HCT116 (cell line): ENCODE results near the gene ALLC. TPM values are rescaled to one million over a fixed set of nuclear protein-coding genes. Genes with fewer than 3 reads are reported as not detected.
"Not testable (repeated sequence)": the region's sequence is repeated elsewhere in the genome, so short reads cannot be mapped to it uniquely, and the experiment has no call there.

ENCODE experiments used
- ATAC-seq: fragments of 200-7000 bp; cut with Tn5 transposase; 2 replicates; pipeline ENCODE4 v1.9.1; 2020; ENCODE audit warnings: mild to moderate bottlenecking, moderate library complexity
- BruUV-seq: library from RNA; stranded (reverse); fragments of 400-500 nt; replicated peaks from 2 replicates; lab custom pipeline; 2021; lab: Mats Ljungman, UMichigan
- CTCF ChIA-PET: fragments of 300-600 bp; sonication (Branson Sonifier 250); formaldehyde crosslinking; loops from one replicate; lab custom pipeline; 2021; ENCODE audit warnings: antibody characterized with exemption; lab: Charles Lee
- POLR2A ChIA-PET: fragments of 300-600, 350-600 bp; sonication (Branson Sonifier 250); formaldehyde crosslinking; loops from one replicate; lab custom pipeline; 2021; ENCODE audit warnings: antibody characterized with exemption; lab: Charles Lee
- RAD21 ChIA-PET, 2 experiments: fragments of 300-600 bp; sonication (Branson Sonifier 250); formaldehyde crosslinking; loops; one replicate each; lab custom pipeline; 2023; ENCODE audit warnings: low total read pairs in 2 of 2; ENCODE audit not compliant: uncharacterized antibody in 2 of 2, unreplicated experiment in 2 of 2, low non-redundant PET in 1 of 2; lab: Charles Lee
- DNase-seq: peaks from one replicate; pipeline ENCODE4 v3.0.0-alpha.2; 2010; ENCODE audit warnings: low read depth, low spot score
- H2AFZ ChIP-seq: fragments of 200-600 bp; shearing (Covaris generic), sonication (generic); 2 replicates; pipeline ENCODE4 v1.6.1; 2017; ENCODE audit warnings: low read depth, mixed run types, mixed read lengths, antibody characterized with exemption, low read length; ENCODE audit not compliant: poor library complexity, severe bottlenecking
- H3K27ac ChIP-seq: 2 replicates; pipeline ENCODE4 v1.5.1; 2012; ENCODE audit warnings: low read depth, low read length
- H3K27me3 ChIP-seq: fragments of 200-600 bp; sonication (generic); 2 replicates; pipeline ENCODE4 v1.6.1; 2016; ENCODE audit warnings: mixed run types, low read length, mixed read lengths; ENCODE audit not compliant: insufficient read depth
- H3K36me3 ChIP-seq, 2 experiments: fragments of 200-500 bp in 1 of 2; fragments of 200-600 bp in 1 of 2; sonication (Bioruptor generic) in 1 of 2; sonication (generic) in 1 of 2; 2 replicates each; pipeline versions ENCODE4 v1.5.1 to v1.6.1; 2014 to 2016; ENCODE audit warnings: low read length in 2 of 2, inconsistent platforms in 1 of 2, mixed read lengths in 1 of 2, mixed run types in 1 of 2; ENCODE audit not compliant: insufficient read depth in 2 of 2, control insufficient read depth in 1 of 2
- H3K4me1 ChIP-seq, 2 experiments: fragments of 200-600 bp in 1 of 2; sonication (generic) in 1 of 2; 2 replicates each; pipeline versions ENCODE4 v1.5.1 to v1.6.1; 2012 to 2017; ENCODE audit warnings: low read length in 2 of 2, inconsistent platforms in 1 of 2, mild to moderate bottlenecking in 1 of 2, mixed read lengths in 1 of 2, mixed run types in 1 of 2, moderate library complexity in 1 of 2; ENCODE audit not compliant: insufficient read depth in 2 of 2, control insufficient read depth in 1 of 2
- H3K4me2 ChIP-seq: fragments of 200-600 bp; sonication (generic); 2 replicates; pipeline ENCODE4 v1.6.1; 2017; ENCODE audit warnings: mixed run types, low read length, mixed read lengths
- H3K4me3 ChIP-seq, 2 experiments: fragments of 200-600 bp in 1 of 2; sonication (generic) in 1 of 2; replicated peaks in 1 of 2; 2 replicates each; pipeline ENCODE4 v1.5.1; 2011 to 2016; ENCODE audit warnings: low read length in 2 of 2, control low read depth in 1 of 2, low read depth in 1 of 2, mild to moderate bottlenecking in 1 of 2, mixed read lengths in 1 of 2, mixed run types in 1 of 2
- H3K79me2 ChIP-seq: fragments of 200-600 bp; sonication (generic); 2 replicates; pipeline ENCODE4 v1.6.1; 2017; ENCODE audit warnings: mild to moderate bottlenecking, mixed run types, low read length, moderate library complexity, mixed read lengths; ENCODE audit not compliant: insufficient read depth
- H3K9ac ChIP-seq: fragments of 200-600 bp; sonication (generic); 2 replicates; pipeline ENCODE4 v1.6.1; 2016; ENCODE audit warnings: low read length, mixed read lengths
- H3K9me2 ChIP-seq: fragments of 200-600 bp; sonication (generic), shearing (Covaris generic); 2 replicates; pipeline ENCODE4 v1.6.1; 2017; ENCODE audit warnings: mixed run types, mild to moderate bottlenecking, moderate library complexity; ENCODE audit not compliant: insufficient read depth
- H3K9me3 ChIP-seq, 2 experiments: fragments of 200-500 bp in 1 of 2; fragments of 200-600 bp in 1 of 2; sonication (Bioruptor generic) in 1 of 2; sonication (generic) in 1 of 2; 2 replicates each; pipeline ENCODE4 v1.6.1; 2014 to 2017; ENCODE audit warnings: low read length in 2 of 2, mixed read lengths in 2 of 2, inconsistent platforms in 1 of 2, low read depth in 1 of 2, mild to moderate bottlenecking in 1 of 2, mixed run types in 1 of 2, moderate library complexity in 1 of 2; ENCODE audit not compliant: control insufficient read depth in 1 of 2, insufficient read depth in 1 of 2
- H4K20me1 ChIP-seq: fragments of 200-600 bp; sonication (generic), shearing (Covaris generic); 2 replicates; pipeline ENCODE4 v1.6.1; 2017; ENCODE audit warnings: mixed run types, mild to moderate bottlenecking, moderate library complexity; ENCODE audit not compliant: insufficient read depth
- CBX3 ChIP-seq: IDR thresholded peaks from 2 replicates; pipeline ENCODE4 v1.6.1; 2012; ENCODE audit warnings: low read depth
- CEBPB ChIP-seq: IDR thresholded peaks from 2 replicates; pipeline ENCODE4 v1.6.1; 2012; ENCODE audit warnings: low read depth
- CTCF ChIP-seq, 3 experiments: fragments of 200-600 bp in 1 of 3; sonication (generic) in 1 of 3; IDR thresholded peaks in 2 of 3; conservative IDR thresholded peaks in 1 of 3; 2 replicates each; pipeline ENCODE4 v1.5.1; 2012 to 2017; ENCODE audit warnings: low read depth in 2 of 3, low read length in 2 of 3, antibody characterized with exemption in 1 of 3, borderline replicate concordance in 1 of 3, control low read depth in 1 of 3, mild to moderate bottlenecking in 1 of 3, mixed read lengths in 1 of 3, mixed run types in 1 of 3, moderate library complexity in 1 of 3; ENCODE audit not compliant: insufficient read depth in 1 of 3
- EGR1 ChIP-seq: IDR thresholded peaks from 2 replicates; pipeline ENCODE4 v1.6.1; 2012; ENCODE audit warnings: low read depth
- ELF1 ChIP-seq: IDR thresholded peaks from 2 replicates; pipeline ENCODE4 v1.6.1; 2012; ENCODE audit warnings: low read depth, borderline replicate concordance
- EZH2 ChIP-seq: fragments of 200-600 bp; sonication (generic); IDR thresholded peaks from 2 replicates; pipeline ENCODE4 v1.6.1; 2017; ENCODE audit warnings: antibody characterized with exemption, mixed run types
- FOSL1 ChIP-seq: IDR thresholded peaks from 2 replicates; pipeline ENCODE4 v1.6.1; 2012; ENCODE audit warnings: low read depth
- JUND ChIP-seq: IDR thresholded peaks from 2 replicates; pipeline ENCODE4 v1.6.1; 2012
- POLR2A ChIP-seq: IDR thresholded peaks from 2 replicates; pipeline ENCODE4 v1.7.0; 2011; ENCODE audit warnings: borderline replicate concordance; ENCODE audit not compliant: insufficient read depth, insufficient read length; ENCODE audit errors: extremely low read depth
- POLR2AphosphoS5 ChIP-seq: IDR thresholded peaks from 2 replicates; pipeline ENCODE4 v1.6.1; 2011; ENCODE audit warnings: mild to moderate bottlenecking, low read depth, low read length, moderate library complexity
- RAD21 ChIP-seq: IDR thresholded peaks from 2 replicates; pipeline ENCODE4 v1.6.1; 2012; ENCODE audit warnings: low read depth, mild to moderate bottlenecking
- SP1 ChIP-seq: IDR thresholded peaks from 2 replicates; pipeline ENCODE4 v1.6.1; 2012; ENCODE audit warnings: low read depth
- SRF ChIP-seq: IDR thresholded peaks from 2 replicates; pipeline ENCODE4 v1.6.1; 2012; ENCODE audit warnings: low read depth
- TCF7L2 ChIP-seq: IDR thresholded peaks from 2 replicates; pipeline ENCODE4 v1.7.0; 2011; ENCODE audit warnings: borderline replicate concordance, inconsistent platforms; ENCODE audit not compliant: insufficient read depth, insufficient read length; ENCODE audit errors: extremely low read depth
- YY1 ChIP-seq: IDR thresholded peaks from 2 replicates; pipeline ENCODE4 v1.6.1; 2011; ENCODE audit warnings: low read length, low read depth, moderate library complexity, mild to moderate bottlenecking; ENCODE audit not compliant: insufficient replicate concordance; ENCODE audit errors: extremely low read depth
- ZFX ChIP-seq: fragments of 450-650 bp; IDR thresholded peaks from 2 replicates; pipeline ENCODE4 v1.6.1; 2017
- intact Hi-C: fragments of 100-400 bp; cut with micrococcal nuclease; formaldehyde crosslinking; loops from 2 replicates; pipeline ENCODE4 v1.10.0; 2022
- total RNA-seq: library from RNA; stranded (reverse); gene quantifications from one replicate; pipeline ENCODE4 v1.2.1, GENCODE V29; 2021; ENCODE audit not compliant: unreplicated experiment
- TF ChIP-seq, protein P1 (sequence below): IDR thresholded peaks from 2 replicates; pipeline ENCODE4 v1.6.1; 2012; ENCODE audit warnings: low read depth
- TF ChIP-seq, protein P2 (sequence below): IDR thresholded peaks from 2 replicates; pipeline ENCODE4 v1.6.1; 2012

ALLC gene
- total RNA-seq, 1 experiment from 2014 or later, result not detected

GRCh38 chr2:3635171-3635974 is 22.6 kb upstream of the ALLC start:
- POLR2A ChIA-PET, result no interaction called here
- H3K27me3 ChIP-seq, result no peaks in the 10 kb centered on the region
- CTCF ChIA-PET, result no interaction called here
- H4K20me1 ChIP-seq, result no peaks in the 10 kb centered on the region
- H3K79me2 ChIP-seq, result no peaks in the 10 kb centered on the region
- no peak overlapping the region for H3K27ac ChIP-seq
- DNase-seq, result no peak
- intact Hi-C loops, result no loop called here
- ATAC-seq, result no peak
- RAD21 ChIA-PET, result no interaction called here
- H3K4me2 ChIP-seq, result no peak overlapping the region
- no TSS peak for BruUV-seq
- H2AFZ ChIP-seq, result no peak overlapping the region
- H3K36me3 ChIP-seq, result no peaks in the 10 kb centered on the region
- no peaks in the 10 kb centered on the region for H3K9me2 ChIP-seq
- H3K9ac ChIP-seq, result no peak overlapping the region
- TF ChIP-seq, protein P1, sequence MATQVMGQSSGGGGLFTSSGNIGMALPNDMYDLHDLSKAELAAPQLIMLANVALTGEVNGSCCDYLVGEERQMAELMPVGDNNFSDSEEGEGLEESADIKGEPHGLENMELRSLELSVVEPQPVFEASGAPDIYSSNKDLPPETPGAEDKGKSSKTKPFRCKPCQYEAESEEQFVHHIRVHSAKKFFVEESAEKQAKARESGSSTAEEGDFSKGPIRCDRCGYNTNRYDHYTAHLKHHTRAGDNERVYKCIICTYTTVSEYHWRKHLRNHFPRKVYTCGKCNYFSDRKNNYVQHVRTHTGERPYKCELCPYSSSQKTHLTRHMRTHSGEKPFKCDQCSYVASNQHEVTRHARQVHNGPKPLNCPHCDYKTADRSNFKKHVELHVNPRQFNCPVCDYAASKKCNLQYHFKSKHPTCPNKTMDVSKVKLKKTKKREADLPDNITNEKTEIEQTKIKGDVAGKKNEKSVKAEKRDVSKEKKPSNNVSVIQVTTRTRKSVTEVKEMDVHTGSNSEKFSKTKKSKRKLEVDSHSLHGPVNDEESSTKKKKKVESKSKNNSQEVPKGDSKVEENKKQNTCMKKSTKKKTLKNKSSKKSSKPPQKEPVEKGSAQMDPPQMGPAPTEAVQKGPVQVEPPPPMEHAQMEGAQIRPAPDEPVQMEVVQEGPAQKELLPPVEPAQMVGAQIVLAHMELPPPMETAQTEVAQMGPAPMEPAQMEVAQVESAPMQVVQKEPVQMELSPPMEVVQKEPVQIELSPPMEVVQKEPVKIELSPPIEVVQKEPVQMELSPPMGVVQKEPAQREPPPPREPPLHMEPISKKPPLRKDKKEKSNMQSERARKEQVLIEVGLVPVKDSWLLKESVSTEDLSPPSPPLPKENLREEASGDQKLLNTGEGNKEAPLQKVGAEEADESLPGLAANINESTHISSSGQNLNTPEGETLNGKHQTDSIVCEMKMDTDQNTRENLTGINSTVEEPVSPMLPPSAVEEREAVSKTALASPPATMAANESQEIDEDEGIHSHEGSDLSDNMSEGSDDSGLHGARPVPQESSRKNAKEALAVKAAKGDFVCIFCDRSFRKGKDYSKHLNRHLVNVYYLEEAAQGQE, result no peak
- TF ChIP-seq ZFX (no peak), YY1 (no peak), POLR2AphosphoS5 (no peak), POLR2A (no peak), CEBPB (no peak), JUND (no peak), EZH2 (no peak), SP1 (no peak), CBX3 (no peak), FOSL1 (no peak), RAD21 (no peak), SRF (no peak), TCF7L2 (no peak), CTCF (IDR thresholded peaks at IDR 0.05 in 2 of 3, conservative IDR thresholded peaks at IDR 0.05 in 1 of 3; ENCODE audit: borderline replicate concordance in 1 of 3, insufficient read depth in 1 of 3, low read depth in 2 of 3, low read length in 2 of 3) (no peak), ELF1 (no peak), EGR1 (no peak)
- TF ChIP-seq, protein P2, sequence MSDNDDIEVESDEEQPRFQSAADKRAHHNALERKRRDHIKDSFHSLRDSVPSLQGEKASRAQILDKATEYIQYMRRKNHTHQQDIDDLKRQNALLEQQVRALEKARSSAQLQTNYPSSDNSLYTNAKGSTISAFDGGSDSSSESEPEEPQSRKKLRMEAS, result no peak
- no peaks in the 10 kb centered on the region for H3K9me3 ChIP-seq
- H3K4me3 ChIP-seq, result no peak overlapping the region
- H3K4me1 ChIP-seq, result no peaks in the 10 kb centered on the region

DNA sequence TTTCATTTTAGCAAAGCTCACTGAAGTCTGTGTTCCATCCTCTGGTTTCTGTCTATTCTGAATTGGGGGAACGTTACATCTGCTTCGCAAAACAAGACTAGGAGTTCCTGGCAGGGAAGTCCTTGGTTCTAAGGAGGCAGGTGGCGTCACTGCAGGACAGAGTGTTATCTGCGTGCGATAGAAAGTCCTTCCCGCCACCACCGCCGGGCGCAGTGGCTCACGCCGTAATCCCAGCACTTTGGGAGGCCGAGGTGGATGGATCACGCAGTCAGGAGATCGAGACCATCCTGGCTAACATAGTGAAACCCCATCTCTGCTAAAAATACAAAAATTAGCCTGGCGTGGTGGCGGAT is 22.0 kb upstream of the ALLC start:
- POLR2A ChIA-PET, H3K4me2 ChIP-seq, H3K4me1 ChIP-seq, H3K4me3 ChIP-seq, H3K9ac ChIP-seq, H3K27me3 ChIP-seq, CTCF ChIA-PET, H2AFZ ChIP-seq, H3K9me2 ChIP-seq, H3K9me3 ChIP-seq, ATAC-seq, BruUV-seq, H3K79me2 ChIP-seq, H3K27ac ChIP-seq, intact Hi-C loops, DNase-seq, RAD21 ChIA-PET, H4K20me1 ChIP-seq, H3K36me3 ChIP-seq: not testable (repeated sequence)
